OCI-LY1 (cell line): ENCODE results near the gene TGM5.
A peak's percentile ranks its signal among the peaks of the same experiment; 100 is the strongest.

ENCODE experiments used
- H2AFZ ChIP-seq: fragments of 200-600 bp; sonication (generic), shearing (Covaris generic); 2 replicates; pipeline ENCODE4 v1.6.0; 2014; ENCODE audit warnings: antibody characterized with exemption, mild to moderate bottlenecking, low read length
- H3F3A ChIP-seq: fragments of 200-600 bp; sonication (generic), shearing (Covaris generic); 2 replicates; pipeline ENCODE4 v1.6.0; 2014; ENCODE audit warnings: mild to moderate bottlenecking, antibody characterized with exemption, low read length, moderate library complexity; ENCODE audit not compliant: insufficient read depth
- H3K27ac ChIP-seq: fragments of 200-600 bp; sonication (generic); 2 replicates; pipeline ENCODE4 v1.5.1; 2014; ENCODE audit warnings: low read length, mixed run types, mild to moderate bottlenecking, low read depth; ENCODE audit not compliant: poor library complexity, severe bottlenecking
- H3K27me3 ChIP-seq: fragments of 200-600 bp; sonication (generic); 2 replicates; pipeline ENCODE4 v1.6.0; 2014; ENCODE audit warnings: antibody characterized with exemption, mild to moderate bottlenecking, low read length, moderate library complexity; ENCODE audit not compliant: insufficient read depth
- H3K36me3 ChIP-seq: fragments of 200-600 bp; sonication (generic); 2 replicates; pipeline ENCODE4 v1.6.1; 2014; ENCODE audit warnings: mild to moderate bottlenecking, antibody characterized with exemption, low read length, moderate library complexity, mixed read lengths; ENCODE audit not compliant: insufficient read depth
- H3K4me1 ChIP-seq: fragments of 200-600 bp; sonication (generic); 2 replicates; pipeline ENCODE4 v1.5.1; 2014; ENCODE audit warnings: mild to moderate bottlenecking, low read length, moderate library complexity; ENCODE audit not compliant: insufficient read depth, severe bottlenecking
- H3K4me2 ChIP-seq: fragments of 200-600 bp; sonication (generic), shearing (Covaris generic); 2 replicates; pipeline ENCODE4 v1.6.1; 2014; ENCODE audit warnings: low read length
- H3K4me3 ChIP-seq: fragments of 200-600 bp; sonication (generic); 2 replicates; pipeline ENCODE4 v1.5.1; 2014; ENCODE audit warnings: low read length, low read depth, mild to moderate bottlenecking, mixed read lengths; ENCODE audit not compliant: poor library complexity, severe bottlenecking
- H3K79me2 ChIP-seq: fragments of 200-600 bp; shearing (Covaris generic); 2 replicates; pipeline ENCODE4 v1.6.1; 2016; ENCODE audit warnings: mixed run types, low read length, mixed read lengths; ENCODE audit not compliant: insufficient read depth
- H3K9ac ChIP-seq: fragments of 200-600 bp; sonication (generic), shearing (Covaris generic); 2 replicates; pipeline ENCODE4 v1.6.1; 2014; ENCODE audit warnings: mild to moderate bottlenecking, low read length, mixed read lengths
- H3K9me2 ChIP-seq: fragments of 200-600 bp; sonication (generic), shearing (Covaris generic); 2 replicates; pipeline ENCODE4 v1.6.1; 2014; ENCODE audit warnings: low read depth, mild to moderate bottlenecking, low read length, mixed read lengths
- H3K9me3 ChIP-seq: fragments of 200-600 bp; shearing (Covaris generic); 2 replicates; pipeline ENCODE4 v1.6.1; 2014; ENCODE audit warnings: low read length, mixed read lengths
- H4K20me1 ChIP-seq: fragments of 200-600 bp; sonication (generic), shearing (Covaris generic); 2 replicates; pipeline ENCODE4 v1.6.0; 2016; ENCODE audit warnings: mild to moderate bottlenecking, low read length; ENCODE audit not compliant: insufficient read depth
- CTCF ChIP-seq: fragments of 200-600 bp; sonication (generic), shearing (Covaris generic); IDR thresholded peaks from 2 replicates; pipeline ENCODE4 v1.5.1; 2017; ENCODE audit warnings: mild to moderate bottlenecking, antibody characterized with exemption, low read length, moderate library complexity, mixed read lengths
- EZH2 ChIP-seq: fragments of 200-600 bp; sonication (generic), shearing (Covaris generic); IDR thresholded peaks from 2 replicates; pipeline ENCODE4 v1.8.0; 2017; ENCODE audit warnings: borderline replicate concordance, mixed run types, mild to moderate bottlenecking, antibody characterized with exemption, low read length, moderate library complexity, mixed read lengths

The TGM5 gene

GRCh38 chr15:43219929-43220928 lies 46.5 kb downstream of the TGM5 start:
- TF ChIP-seq CTCF: no peak
- Histone ChIP-seq H3K27me3 (no peaks in the 10 kb centered on the region; the same call in 1 of the 2 replicates), H2AFZ (no peak overlapping the region), H3K4me3 (no peak overlapping the region), H3K4me1 (no peaks in the 10 kb centered on the region), H3K36me3 (no peaks in the 10 kb centered on the region), H3F3A (no peaks in the 10 kb centered on the region), H3K9me2 (no peaks in the 10 kb centered on the region), H3K27ac (no peak overlapping the region), H3K9ac (no peak overlapping the region), H3K4me2 (no peak overlapping the region), H3K79me2 (no peaks in the 10 kb centered on the region), H4K20me1 (no peaks in the 10 kb centered on the region), H3K9me3 (no peaks in the 10 kb centered on the region)

- no peak overlapping the region for H3K4me3 ChIP-seq
- no peak overlapping the region for H2AFZ ChIP-seq
- H3K4me1 ChIP-seq: no peaks in the 10 kb centered on the region
- H4K20me1 ChIP-seq: no peaks in the 10 kb centered on the region
- H3F3A ChIP-seq: no peaks in the 10 kb centered on the region
- H3K79me2 ChIP-seq: no peaks in the 10 kb centered on the region
- H3K9me3 ChIP-seq: no peaks in the 10 kb centered on the region
- H3K27ac ChIP-seq: no peak overlapping the region
- H3K27me3 ChIP-seq: peaks cover 7% of the 10 kb centered on the region
- no peak overlapping the region for H3K9ac ChIP-seq
- no peaks in the 10 kb centered on the region for H3K36me3 ChIP-seq
- H3K9me2 ChIP-seq: no peaks in the 10 kb centered on the region
- TF ChIP-seq EZH2: no peak
- TF ChIP-seq CTCF: peak; percentile 55
- no peak overlapping the region for H3K4me2 ChIP-seq
These were observed 47.6 kb downstream of the TGM5 start for GRCh38 chr15:43218908-43219706.

GRCh38 chr15:43215961-43216360 lies 50.8 kb downstream of the TGM5 start:
- Histone ChIP-seq H3K36me3 (no peaks in the 10 kb centered on the region), H3K4me3 (no peak overlapping the region), H3K27me3 (peaks cover 14% of the 10 kb centered on the region), H3K4me1 (no peaks in the 10 kb centered on the region), H3K4me2 (no peak overlapping the region), H4K20me1 (no peaks in the 10 kb centered on the region), H3K9ac (no peak overlapping the region), H3K9me2 (no peaks in the 10 kb centered on the region), H3F3A (no peaks in the 10 kb centered on the region), H3K9me3 (no peaks in the 10 kb centered on the region), H3K79me2 (no peaks in the 10 kb centered on the region), H2AFZ (no peak overlapping the region), H3K27ac (no peak overlapping the region)
- TF ChIP-seq CTCF: no peak
- TF ChIP-seq EZH2: no peak
